D341Med (cell line): Measurements from ENCODE around the gene ERMARD.

ENCODE experiments used
- DNase-seq: peaks from one replicate; pipeline ENCODE4 v3.0.0; 2012; ENCODE audit warnings: low spot score

The ERMARD gene

DNA sequence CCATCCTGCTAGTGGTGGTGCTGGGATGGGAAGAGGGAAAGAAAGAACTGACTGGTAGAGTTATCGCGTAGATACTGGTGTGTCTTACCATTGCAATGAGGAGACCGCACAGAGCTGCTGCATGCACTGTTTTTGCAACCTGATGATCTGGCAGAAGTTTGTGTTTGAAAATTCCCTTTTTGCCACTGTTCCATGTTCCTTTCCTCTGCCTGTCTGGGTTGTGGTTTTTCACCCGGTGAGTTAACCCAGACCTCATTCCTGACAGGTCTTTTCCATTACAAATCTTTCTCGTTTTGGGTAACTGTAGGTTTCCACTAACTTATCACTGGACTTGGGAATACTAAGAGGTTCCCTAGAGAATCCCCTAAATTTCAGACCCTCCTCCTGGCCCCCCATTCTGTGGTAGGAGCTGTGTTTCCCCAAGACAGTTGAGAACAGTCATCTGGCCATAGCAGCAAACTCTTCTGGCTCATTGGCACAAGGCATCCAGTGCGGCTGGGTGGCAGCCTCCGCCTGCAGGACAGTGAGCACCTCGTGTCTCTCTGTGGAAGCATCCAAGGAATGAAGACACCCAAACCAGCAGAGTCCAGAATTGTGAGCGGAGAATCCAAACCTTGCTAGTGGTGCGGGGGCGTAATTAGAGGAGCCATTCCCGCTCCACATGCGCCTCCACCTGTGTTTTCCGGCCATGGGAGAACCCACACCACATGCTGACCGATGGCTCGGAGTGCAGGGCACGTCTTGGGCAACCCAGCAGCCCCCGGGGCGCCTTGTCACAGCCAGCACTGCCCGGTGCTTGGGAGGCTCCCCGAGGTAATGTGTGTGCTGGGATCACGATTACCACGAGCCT, 32.8 kb downstream of the ERMARD start:
- no peak for DNase-seq

DNA sequence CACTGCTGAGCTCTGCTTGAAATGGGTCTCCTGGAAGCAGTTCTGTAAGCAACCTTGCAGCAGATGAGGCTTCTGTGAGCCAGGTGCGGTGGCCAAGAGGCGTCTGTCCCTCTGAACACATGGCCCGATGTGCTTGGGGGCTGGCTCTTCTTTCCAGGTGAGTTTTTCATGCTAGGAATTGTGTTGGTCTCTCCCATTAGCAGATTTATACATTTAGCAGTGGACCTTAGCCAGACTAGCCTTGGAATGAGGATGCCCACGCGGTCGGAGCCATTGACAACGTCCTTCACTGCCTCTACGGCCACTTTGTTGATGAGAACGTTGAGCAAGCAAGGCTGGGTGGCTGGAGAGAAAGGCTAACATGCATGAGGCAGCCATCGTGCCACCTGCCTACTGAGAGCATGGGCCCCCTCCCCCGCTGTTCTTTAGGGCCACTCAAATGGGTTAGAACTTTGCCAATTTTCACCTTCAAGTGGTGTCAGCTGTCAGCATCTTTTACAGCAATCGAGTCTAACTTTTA, 33.5 kb downstream of the ERMARD start:
- DNase-seq, result no peak

DNA sequence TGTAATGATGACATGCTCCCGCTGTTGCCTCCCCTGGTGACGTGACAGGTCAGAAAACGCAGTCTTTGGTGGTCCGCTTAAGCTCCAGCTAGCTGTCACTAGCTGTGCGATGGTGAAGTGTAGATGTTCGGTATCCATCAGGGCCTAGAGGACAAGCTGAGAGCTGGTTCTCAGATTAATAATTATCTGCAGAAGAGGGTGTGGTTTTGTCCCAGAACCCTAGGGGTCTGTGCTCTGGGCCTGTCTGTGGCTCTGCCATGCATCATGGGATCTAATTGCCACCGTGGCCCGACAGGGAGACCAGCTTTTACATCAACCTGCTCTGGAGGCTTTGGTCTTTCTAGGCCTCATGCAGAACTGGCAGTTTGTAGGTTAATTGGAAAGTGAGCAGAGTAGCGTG, 34.1 kb downstream of the ERMARD start:
- no peak for DNase-seq

DNA sequence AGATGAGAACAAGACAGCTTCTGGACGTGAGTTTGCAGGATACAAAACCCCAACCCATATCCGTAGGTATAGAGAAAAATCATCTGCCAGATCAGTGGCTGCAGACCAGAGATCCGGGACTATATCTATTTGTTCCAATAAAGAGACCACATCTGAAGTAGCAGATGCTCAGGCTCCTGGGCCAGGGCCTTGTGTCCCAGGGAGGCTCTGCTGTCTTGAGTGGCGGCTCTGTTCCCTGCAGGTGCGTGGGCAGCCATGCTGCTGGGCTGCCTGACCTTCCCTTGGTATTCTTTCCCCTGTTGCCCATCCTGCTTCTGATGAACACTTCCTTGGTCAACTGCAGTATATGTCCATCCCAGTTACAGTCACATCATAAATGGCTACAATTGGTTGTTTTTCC, 34.9 kb downstream of the ERMARD start:
- no peak for DNase-seq

DNA sequence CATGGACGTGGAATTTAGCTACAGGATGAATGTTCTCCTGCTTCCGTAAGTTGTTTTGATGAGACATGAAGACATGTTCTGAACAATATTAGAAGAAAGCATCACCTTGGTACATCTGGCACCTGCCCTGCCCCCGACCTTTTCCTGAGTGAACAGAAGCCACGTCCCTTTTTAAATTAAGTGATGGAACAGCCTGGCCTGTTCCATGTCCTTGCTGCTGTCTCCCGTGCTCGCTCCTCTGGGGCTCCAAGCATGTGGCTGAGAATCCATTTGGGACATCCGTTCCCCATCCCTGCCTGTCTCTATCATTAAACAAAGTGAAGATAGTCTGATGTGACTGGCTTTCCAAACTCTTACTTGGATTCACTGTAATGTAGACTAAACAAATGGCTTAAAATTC, 36.4 kb downstream of the ERMARD start:
- DNase-seq, result no peak

DNA sequence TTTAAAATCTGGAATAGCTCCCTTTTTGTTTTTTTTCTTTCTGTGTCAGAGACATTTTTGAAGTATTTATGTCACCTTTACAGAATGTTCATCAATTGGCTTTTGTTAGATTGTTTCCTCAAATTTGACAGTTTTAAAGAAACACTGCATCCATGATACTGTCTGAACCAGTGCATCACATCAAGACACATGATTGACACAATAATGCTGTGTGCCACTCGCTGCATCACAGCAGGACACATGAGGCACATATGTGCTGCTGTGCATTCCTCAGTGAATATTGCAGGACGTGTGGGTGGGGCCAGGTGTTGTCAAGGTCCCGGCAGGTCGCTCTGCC, 37.4 kb downstream of the ERMARD start:
- DNase-seq, result no peak

DNA sequence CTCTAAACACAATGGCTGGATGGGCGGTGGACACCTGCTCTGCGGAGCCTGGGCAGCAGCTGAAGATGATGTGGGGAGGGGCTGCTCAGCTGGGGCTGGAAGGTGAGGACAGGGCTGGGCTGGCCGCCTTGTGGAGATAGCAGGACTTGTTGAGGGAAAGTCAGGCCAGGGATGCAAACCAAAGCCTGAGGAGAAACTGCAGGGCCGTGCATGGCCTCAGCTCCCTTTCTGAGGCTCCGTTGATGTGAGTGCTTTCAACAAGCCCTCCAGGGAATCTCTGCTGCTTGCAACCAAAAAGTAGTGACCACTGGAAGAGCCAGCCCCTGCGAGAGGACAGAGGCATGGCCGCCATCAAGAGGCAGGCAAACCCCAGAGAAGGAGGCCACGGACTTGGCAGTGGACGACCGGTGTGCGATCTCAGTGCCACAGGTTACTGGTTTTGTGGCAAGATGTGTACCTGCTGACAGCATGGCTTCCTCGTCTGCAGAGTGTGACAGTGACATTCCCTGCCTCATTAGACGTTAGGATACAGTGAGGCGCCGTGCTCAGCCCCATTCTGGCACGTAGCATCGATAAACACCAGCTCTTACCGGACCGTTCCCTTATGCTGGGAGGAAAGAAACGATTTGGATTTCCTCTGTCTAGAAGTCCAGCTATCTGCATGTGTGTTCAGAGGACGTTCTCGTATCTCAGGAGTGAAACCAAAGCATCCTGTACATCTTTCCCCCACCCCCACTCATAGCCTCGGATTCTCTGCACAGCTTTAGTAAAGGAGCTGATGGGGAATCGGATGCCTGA, 37.9 kb downstream of the ERMARD start:
- DNase-seq, result no peak

DNA sequence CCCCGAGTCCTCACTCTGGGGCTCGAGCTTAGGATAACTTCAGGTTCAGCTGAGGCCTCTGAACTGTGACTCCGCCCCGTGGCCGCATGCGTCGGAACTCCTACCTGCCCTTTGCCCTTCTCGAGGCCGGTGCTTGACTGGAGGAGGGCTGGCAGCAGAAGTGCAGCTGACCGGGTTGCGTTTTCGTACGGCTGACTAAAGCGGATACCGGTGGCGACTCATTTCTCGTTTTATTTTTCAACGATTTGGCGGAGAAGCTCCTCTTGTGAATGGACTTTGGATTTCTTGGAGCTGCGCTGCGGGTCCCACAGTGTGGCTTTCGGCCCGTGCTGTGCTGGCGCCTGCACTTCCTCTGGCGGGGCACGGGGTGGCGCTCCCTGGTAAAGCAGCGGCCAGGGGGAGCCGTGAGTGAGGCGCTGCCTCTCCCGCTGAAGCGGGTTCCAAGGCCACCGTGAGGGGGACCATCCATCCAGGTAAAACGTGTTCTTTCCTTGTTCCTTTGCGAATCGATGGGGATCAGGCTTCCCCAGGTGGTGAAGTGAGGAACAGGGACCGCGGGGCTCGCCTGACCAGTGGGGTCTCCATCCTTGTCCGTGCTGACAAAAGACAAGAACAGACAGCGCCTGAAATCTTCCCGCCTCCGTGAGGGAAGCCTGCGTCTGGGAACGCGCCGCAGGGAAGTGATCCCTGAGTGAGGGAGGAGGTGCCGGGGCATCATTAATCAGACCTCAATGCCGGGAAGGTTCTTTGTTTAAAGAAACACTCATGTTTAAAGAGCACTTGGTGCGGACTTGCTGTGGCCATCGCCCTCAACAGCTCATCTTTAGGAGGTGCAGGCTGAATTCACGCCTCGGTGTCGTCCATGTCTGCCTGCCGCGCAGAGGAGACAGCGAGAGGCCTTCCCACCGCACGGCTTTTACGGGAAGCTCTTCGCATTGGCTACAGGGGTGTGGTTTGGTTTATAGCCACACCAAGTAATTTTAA, 38.8 kb downstream of the ERMARD start:
- DNase-seq, result peak; percentile 93

DNA sequence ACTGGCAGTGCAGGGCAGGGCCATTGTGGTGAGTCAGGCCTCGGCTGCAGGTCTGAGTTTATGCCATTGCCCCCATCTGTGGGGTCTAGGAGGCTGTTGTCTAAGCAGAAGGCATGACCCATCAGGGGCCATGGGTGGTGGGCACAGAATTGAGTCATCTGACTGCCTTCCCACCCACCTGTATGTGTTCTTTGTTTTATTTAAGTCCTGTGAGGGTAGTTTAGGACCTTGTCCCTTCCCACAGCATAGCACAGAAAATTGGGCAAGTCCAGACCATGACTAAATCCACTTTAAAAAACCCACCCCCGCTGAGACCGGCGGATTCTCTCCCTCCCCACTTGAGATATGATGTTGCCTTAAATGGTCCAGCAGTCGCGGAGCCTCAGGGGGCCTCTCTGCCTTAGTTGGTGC, 40.3 kb downstream of the ERMARD start:
- DNase-seq, result no peak

DNA sequence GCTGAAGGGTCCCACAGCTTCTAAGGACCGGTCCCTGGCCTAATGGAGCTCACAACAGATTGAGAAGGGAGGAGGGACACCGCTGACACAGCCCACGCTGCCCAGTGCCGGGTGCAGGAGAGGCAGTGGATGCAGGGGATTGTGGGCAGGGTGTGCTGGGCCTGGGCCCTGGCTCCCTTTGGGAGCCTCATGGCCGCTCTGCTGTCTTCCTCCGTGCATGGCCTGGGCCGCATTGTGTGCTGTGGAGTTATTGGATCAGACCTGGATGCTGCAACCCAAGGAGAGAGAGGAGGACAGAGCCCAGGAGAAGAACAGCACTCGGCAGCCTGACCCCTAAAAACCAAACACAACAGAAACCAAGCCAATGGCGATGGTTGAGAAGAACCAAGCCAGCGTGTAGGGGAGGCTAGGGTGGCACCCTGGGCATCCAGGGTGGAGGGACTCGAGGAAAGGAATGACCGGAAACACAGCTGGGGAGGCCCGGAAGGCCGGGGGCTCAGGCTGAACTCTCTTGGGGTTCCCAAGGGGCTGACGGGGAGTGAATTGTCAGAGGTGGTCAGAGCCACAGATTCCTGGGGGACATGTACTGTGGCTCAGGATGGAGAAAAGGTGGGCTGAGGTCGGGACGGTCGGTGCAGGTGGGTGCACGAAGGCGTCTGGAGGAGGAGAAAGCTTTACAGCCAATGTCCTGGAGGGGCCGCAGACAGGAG, 41.0 kb downstream of the ERMARD start:
- DNase-seq, result no peak

DNA sequence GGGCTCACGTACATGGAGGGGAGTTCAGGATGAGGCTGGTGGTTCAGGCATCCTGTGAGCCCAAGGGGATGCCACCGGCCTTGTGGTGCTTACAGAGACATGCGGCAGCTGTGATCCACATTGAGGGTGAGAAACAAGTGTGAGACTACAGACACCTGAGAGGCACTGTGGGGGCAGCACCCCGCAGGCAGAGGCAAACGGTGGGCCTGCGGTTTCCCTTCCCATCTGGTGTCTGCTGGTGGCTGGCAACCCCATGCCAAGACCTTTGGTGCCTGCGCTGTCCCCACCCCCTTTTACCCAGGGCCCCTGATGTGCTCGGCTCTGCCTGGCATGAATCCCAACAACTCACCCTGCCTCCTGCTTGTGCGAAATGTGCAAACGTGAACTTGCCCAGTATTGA, 42.0 kb downstream of the ERMARD start:
- no peak for DNase-seq

DNA sequence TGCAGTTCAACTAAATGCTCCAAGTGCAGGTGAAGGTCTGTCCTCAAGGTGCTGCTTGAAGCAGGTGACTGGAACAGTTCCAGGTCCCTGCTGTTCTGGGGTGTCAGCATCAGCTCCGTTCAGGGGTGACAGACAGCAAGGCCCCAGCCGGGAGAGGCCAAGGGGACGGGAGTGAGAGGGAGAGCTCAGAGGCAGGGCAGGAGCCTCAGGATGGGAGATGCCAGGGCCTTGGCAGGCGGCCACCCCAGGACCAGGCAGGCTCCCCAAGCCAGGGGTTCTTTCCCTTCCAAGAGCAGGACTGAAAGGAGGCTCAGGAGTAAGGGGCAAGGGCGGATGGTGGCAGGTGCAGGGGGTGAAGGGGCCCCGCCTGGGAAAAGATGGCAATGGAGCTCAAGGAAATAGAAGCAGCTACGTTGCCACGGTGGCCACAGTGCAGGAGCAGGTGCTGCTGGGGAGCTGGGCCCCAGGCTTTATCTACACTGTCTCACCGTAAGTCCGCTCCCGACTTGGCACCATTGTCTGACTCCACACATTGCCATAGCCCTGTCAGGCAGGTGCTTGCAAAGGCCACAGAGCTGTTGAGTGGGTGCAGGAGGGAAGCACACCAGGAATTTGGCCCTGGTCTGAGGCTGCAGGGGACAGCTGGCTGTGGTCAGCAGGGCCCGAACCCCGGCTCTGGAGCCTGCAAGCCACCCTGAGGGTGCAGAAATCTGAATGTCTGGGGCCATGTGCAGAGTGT, 43.1 kb downstream of the ERMARD start:
- no peak for DNase-seq

DNA sequence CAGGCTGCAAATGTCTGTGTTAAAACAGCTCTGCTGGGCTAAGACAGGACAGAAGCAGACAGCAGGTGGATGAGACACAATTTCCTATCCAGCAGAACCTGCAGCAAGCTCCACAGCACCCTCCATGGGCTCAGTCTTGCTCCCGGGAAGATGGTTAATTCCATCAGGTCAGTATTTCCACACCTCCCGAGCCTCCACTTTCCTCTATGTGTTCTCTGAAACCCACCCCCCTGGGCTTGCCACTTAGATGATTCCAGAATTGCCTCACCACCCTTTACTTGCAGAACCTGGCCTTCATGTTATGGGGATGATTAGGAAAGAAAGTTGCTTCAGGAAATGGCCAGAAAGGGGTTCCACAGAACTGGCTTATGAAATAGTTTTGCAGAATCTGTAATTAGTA, 43.8 kb downstream of the ERMARD start:
- no peak for DNase-seq

DNA sequence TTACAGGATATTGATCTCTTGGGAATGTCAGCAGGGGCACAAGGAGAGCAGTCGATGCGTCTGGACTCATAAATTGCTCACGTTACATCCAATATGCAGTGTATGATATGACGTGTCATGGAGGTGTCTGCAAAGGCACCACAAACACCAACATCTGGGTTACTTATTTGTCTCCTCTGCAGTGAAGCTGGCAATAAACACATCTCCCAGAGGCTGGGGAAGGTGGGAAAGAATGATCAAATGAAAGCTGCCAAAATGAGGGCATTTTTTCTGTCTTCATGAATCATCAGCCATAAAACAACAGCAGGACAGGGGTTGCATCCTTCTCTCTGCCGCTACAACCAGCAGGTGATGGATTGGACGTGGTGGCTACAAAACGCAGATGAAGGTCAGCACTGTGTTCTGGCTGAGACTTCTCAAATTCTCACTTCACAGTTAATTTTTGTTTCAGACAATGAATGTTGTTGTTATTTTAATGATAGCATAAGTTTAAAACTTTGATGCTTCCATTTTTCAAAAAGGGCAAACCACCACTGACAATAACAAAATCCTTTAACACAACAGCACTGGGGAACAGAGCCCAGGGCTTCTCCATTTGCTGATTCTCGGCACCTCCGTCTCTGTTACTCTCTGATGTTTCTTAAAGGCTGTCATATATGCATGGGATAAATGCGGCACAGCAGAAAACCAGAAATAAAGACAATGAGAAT, 47.5 kb downstream of the ERMARD start:
- DNase-seq, result peak; percentile 4

DNA sequence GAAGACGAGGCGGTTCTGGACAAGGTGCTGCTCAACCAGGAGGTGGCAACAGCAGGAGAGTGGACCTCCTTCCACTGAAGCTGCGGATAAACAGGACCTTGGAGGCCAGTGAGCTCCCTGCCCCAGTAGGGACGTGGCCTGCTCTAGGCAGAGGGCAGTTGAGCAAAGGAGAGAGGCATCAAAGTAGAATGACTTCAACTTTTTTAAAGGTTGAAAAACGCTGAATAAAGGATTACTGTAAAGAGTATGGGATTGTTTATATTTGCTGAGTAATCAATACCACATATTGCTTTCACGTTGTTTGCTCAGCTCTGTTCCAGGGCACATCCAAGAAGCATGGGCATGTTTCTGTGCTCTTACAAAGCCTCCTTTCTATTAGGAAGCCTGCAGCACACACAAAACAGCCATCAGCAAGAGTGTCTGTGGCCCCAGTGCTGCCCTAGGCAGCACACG, 48.1 kb downstream of the ERMARD start:
- peak; percentile 10 for DNase-seq

DNA sequence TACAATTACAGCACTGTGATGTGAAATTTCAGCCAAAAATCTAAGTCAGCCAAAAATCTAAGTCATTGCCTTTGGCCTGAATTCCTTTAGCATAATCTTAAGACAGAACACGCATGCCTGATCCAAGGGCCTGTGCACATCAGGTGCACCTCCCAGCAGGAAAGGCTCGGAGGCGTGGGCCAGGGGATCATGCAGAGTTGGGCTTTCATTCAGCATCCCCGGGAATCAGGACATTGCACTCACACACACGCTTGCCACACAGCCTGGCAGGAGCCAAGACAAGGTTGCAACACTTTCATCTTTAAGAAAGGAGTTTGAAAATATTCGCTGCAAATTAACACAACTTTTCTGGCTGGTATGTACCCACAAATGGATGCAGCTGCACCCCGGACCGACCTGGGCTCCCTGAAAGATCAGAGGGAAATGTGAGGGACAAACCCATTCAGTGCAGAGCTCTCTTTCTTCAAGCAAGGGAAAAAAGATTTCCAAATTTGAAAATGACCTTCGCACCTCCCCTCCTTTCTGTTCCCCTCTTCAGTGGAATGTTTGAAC, 48.8 kb downstream of the ERMARD start:
- DNase-seq, result peak; percentile 23

DNA sequence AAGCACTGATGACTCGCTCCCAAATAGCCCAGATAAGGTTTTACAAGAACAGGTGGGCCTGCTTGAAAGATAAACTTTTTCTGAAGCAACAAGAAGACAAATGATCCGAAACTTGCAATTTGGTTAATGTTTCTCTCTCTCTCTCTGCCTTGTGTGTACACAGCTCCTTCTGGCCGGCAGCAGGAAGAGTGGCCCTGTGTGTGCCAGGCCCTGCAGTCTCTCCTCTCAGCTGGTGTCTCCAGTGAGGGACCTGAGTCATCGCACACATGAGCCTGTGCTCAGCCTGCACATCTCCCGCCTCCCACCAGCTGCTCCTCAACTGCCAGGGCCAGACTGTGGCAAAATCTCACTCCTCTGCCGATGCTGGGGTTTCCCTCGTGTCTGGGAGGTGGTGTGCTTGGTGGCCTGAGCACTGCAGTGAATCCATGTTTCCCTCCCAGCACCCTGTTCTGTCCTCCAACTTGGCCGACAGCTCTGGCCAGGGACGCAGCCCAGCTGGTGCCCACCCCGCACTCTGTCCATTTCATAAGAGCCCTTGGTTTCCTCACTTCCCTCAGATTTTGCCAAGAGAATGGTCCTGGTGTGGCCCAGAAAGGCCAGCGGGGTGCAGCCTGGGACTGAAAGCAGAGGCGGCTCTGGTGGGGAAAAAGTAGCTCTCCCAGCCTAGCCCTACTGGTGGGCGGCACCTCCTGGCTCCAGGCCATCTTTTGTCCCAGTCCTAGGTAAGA, 49.4 kb downstream of the ERMARD start:
- peak; percentile 34 for DNase-seq

DNA sequence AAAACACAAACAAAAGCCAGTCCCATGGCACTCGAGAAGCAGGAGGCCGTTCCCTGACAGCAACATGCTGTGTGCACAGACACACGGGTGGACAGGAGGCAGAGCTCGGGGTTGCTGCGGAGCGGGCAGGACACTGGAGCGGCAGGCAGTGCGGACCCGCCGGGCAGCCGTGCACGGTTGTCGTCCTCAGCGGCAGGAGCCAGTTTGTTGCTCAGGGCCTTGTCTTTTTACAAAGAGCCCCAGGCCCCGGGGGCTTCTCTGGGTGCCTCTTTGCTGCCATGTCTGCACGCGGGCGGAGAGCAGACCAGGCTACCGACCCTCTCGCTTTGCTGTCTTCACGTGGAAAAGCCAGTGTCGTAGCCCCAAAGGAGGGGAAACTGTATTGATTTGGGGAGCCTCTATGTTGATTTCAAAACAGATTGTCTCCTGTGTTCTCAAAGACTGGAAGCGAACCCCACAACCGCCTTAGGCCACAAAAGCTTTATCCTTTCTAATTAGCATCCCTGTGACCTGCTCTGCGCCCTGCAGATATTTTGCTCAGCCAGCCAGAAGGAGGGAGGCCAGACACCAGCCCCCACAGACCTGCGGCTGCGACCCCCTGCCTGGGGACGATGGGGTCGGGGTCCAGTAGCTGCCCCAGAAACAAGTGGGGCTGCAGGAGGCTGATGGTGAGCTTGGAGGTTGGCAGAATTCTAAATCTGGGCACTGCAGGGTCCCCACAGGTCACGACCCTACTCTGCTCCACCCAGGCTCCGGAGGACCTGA, 50.2 kb downstream of the ERMARD start:
- peak; percentile 21 for DNase-seq
